Keratinocyte (primary cell): Measurements from ENCODE around the gene LMO7.

ENCODE experiments used
- CTCF ChIP-seq, 3 experiments: IDR thresholded peaks in 1 of 3; conservative IDR thresholded peaks in 1 of 3; optimal IDR thresholded peaks in 1 of 3; 2 replicates in 2 of 3; 3 replicates in 1 of 3; pipeline versions ENCODE3 to v1.5.1; 2011; ENCODE audit warnings: low read length in 3 of 3, mild to moderate bottlenecking in 3 of 3, moderate library complexity in 2 of 3, control low read depth in 1 of 3, inconsistent platforms in 1 of 3; ENCODE audit not compliant: insufficient read depth in 2 of 3; ENCODE audit errors: extremely low read depth in 1 of 3
- EZH2 ChIP-seq: IDR thresholded peaks from one replicate; pipeline ENCODE4 v1.6.1; 2012; ENCODE audit warnings: inconsistent platforms, mild to moderate bottlenecking, low read length, moderate library complexity

GRCh38 chr13:75784003-75784402 lies 147.9 kb downstream of the LMO7 start:
- TF ChIP-seq CTCF (optimal IDR thresholded peaks at IDR 0.05 in 1 of 3, IDR thresholded peaks at IDR 0.05 in 1 of 3, conservative IDR thresholded peaks at IDR 0.05 in 1 of 3; ENCODE audit: extremely low read depth in 1 of 3, insufficient read depth in 2 of 3, low read length in 3 of 3) (no peak), EZH2 (no peak)
